Measurements from ENCODE around the gene TNF. TPM values are rescaled to one million over a fixed set of nuclear protein-coding genes. Genes with fewer than 3 reads are reported as not detected.
A peak's percentile ranks its signal among the peaks of the same experiment; 100 is the strongest.

Gene TNF
- total RNA-seq, 1 experiment from 2014 or later, result not detected

GRCh38 chr6:31620586-31621319 lies 45.4 kb downstream of the TNF start, which contains the start of gene PRRC2A:
Gene PRRC2A (plus strand): TSS chr6:31620715. CDS start chr6:31622790, 2,075 bp downstream.
- Histone ChIP-seq H2AK5ac (ENCODE audit: insufficient read length, low read length) (no peak within 1 kb of the TSS), H3K27ac (ENCODE audit: insufficient read length, low read depth, low read length) (peak within 1 kb of the TSS; percentile 86), H3K79me1 (ENCODE audit: insufficient read depth, low read depth, low read length, poor library complexity, severe bottlenecking) (peaks cover 2% of the 10 kb centered on the region), H3K18ac (ENCODE audit: insufficient read length, low read depth, low read length) (peak within 1 kb of the TSS; percentile 92), H4K20me1 (ENCODE audit: control insufficient read depth, insufficient read depth, insufficient read length) (no peaks in the 10 kb centered on the region), H2BK120ac (ENCODE audit: low read depth, low read length, poor library complexity, severe bottlenecking) (peak within 1 kb of the TSS; percentile 90), H3K23ac (ENCODE audit: insufficient read length, low read depth, low read length) (no peak within 1 kb of the TSS), H3K9me3 (ENCODE audit: control insufficient read depth, low read depth, low read length) (no peaks in the 10 kb centered on the region), H3T11ph (ENCODE audit: low read length) (peak within 1 kb of the TSS; percentile 30), H4K5ac (ENCODE audit: insufficient read length, low read depth, low read length) (no peak within 1 kb of the TSS), H3K4me1 (ENCODE audit: insufficient read depth, low read length) (peaks cover 7% of the 10 kb centered on the region), H2AFZ (ENCODE audit: low read length) (no peak within 1 kb of the TSS), H3K9ac (ENCODE audit: extremely low read depth, insufficient read length, low read length) (peak within 1 kb of the TSS; percentile 91), H2BK12ac (ENCODE audit: insufficient read length, low read depth, low read length) (no peak within 1 kb of the TSS), H3K79me2 (ENCODE audit: insufficient read depth, low read length) (peaks cover 20% of the 10 kb centered on the region), H3K4ac (ENCODE audit: low read depth, low read length) (no peak within 1 kb of the TSS; the same call in 1 of the 2 replicates), H4K91ac (ENCODE audit: insufficient read length, low read depth, low read length) (no peak within 1 kb of the TSS), H3K4me2 (ENCODE audit: insufficient read depth, insufficient read length, low read length) (peak within 1 kb of the TSS; percentile 92), H3K56ac (ENCODE audit: insufficient read length, low read depth, low read length) (no peak within 1 kb of the TSS), H2BK15ac (ENCODE audit: low read depth, low read length) (no peak within 1 kb of the TSS), H3K27me3 (ENCODE audit: insufficient read depth, low read length) (no peaks in the 10 kb centered on the region), H3K23me2 (ENCODE audit: insufficient read length, low read depth, low read length, poor library complexity, severe bottlenecking) (peaks cover 8% of the 10 kb centered on the region), H3K14ac (ENCODE audit: insufficient read depth, low read length) (peak within 1 kb of the TSS; percentile 98), H2BK5ac (ENCODE audit: insufficient read length, low read length) (no peak within 1 kb of the TSS), H4K8ac (replicated peaks; ENCODE audit: insufficient read length, low read depth, low read length) (no peak within 1 kb of the TSS), H2BK20ac (ENCODE audit: low read depth, low read length, poor library complexity, severe bottlenecking) (no peak within 1 kb of the TSS)
- H3K27ac Mint-ChIP-seq, result peak within 1 kb of the TSS; percentile 100
- peaks cover 42 to 47% (median 47%) of the 10 kb centered on the region in 3 experiments for H3K36me3 Mint-ChIP-seq (ENCODE audit: insufficient read depth in 1 of 3, low read depth in 3 of 3)
- H3K9me3 Mint-ChIP-seq, result no peaks in the 10 kb centered on the region; a peak in 1 of 5 replicates
- H3K4me1 Mint-ChIP-seq, result peaks cover 21 to 26% of the 10 kb centered on the region in 2 experiments
- H3K27me3 Mint-ChIP-seq (ENCODE audit: low read depth), result no peaks in the 10 kb centered on the region
- WGBS (ENCODE audit: extremely low coverage, insufficient read length, low lambda C conversion rate), result no CpG with 5 or more reads among the region's 67 CpGs
- peak within 1 kb of the TSS; percentile 93 to 98 for H3K4me3 Mint-ChIP-seq
- peak; percentile 85 for DNase-seq
- TF ChIP-seq, protein P1, sequence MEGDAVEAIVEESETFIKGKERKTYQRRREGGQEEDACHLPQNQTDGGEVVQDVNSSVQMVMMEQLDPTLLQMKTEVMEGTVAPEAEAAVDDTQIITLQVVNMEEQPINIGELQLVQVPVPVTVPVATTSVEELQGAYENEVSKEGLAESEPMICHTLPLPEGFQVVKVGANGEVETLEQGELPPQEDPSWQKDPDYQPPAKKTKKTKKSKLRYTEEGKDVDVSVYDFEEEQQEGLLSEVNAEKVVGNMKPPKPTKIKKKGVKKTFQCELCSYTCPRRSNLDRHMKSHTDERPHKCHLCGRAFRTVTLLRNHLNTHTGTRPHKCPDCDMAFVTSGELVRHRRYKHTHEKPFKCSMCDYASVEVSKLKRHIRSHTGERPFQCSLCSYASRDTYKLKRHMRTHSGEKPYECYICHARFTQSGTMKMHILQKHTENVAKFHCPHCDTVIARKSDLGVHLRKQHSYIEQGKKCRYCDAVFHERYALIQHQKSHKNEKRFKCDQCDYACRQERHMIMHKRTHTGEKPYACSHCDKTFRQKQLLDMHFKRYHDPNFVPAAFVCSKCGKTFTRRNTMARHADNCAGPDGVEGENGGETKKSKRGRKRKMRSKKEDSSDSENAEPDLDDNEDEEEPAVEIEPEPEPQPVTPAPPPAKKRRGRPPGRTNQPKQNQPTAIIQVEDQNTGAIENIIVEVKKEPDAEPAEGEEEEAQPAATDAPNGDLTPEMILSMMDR (conservative IDR thresholded peaks at IDR 0.05), result no peak
